ENCODE measurements around the gene ADAM15. TPM values are rescaled to one million over a fixed set of nuclear protein-coding genes. Genes with fewer than 3 reads are reported as not detected.

The ADAM15 gene
- total and polyA plus RNA-seq, 2 experiments from 2014 or later = 19.5 to 25.2 TPM

DNA sequence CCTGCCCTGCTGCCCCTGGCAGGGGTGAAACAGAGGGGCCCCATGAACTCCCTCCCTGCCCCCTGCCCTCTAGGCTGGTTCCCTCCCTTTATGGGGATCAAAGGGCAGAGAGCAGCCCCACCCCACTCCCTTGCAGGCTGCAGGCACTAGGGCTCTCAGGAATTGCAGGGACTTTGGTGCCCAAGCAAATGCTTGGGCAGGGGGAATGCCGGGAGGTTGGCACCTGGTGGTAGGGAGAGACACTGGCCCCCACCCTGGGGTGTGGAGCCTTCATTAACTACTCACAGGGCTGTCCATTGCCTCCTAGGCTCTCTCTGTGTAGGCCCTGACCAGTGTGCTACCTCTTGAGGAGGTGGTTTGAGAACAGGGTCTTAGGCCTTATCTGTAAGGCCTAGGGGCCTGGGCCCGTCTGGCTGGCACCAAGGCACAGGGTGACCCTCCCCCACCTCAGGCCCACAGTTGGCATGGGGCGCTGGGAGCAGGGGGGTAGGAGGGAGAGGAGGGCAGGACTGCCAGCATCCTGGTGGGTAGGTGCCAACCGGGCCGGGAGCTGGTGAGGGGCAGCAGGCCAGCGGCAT, 43.8 kb upstream of the ADAM15 start:
- TF ChIP-seq, protein P1, sequence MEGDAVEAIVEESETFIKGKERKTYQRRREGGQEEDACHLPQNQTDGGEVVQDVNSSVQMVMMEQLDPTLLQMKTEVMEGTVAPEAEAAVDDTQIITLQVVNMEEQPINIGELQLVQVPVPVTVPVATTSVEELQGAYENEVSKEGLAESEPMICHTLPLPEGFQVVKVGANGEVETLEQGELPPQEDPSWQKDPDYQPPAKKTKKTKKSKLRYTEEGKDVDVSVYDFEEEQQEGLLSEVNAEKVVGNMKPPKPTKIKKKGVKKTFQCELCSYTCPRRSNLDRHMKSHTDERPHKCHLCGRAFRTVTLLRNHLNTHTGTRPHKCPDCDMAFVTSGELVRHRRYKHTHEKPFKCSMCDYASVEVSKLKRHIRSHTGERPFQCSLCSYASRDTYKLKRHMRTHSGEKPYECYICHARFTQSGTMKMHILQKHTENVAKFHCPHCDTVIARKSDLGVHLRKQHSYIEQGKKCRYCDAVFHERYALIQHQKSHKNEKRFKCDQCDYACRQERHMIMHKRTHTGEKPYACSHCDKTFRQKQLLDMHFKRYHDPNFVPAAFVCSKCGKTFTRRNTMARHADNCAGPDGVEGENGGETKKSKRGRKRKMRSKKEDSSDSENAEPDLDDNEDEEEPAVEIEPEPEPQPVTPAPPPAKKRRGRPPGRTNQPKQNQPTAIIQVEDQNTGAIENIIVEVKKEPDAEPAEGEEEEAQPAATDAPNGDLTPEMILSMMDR (IDR thresholded peaks at IDR 0.05; ENCODE audit: low read depth, low read length) = no peak
- Histone ChIP-seq H3K4me3 (no peak overlapping the region), H3K36me3 (no peaks in the 10 kb centered on the region), H3K27me3 (no peaks in the 10 kb centered on the region), H3K4me1 (ENCODE audit: low read depth) (no peaks in the 10 kb centered on the region), H3K9me3 (ENCODE audit: low read depth) (no peaks in the 10 kb centered on the region), H3K27ac (no peak overlapping the region)
- DNase-seq (ENCODE audit: low read depth in 1 of 2, low spot score in 1 of 2) = no peak

DNA sequence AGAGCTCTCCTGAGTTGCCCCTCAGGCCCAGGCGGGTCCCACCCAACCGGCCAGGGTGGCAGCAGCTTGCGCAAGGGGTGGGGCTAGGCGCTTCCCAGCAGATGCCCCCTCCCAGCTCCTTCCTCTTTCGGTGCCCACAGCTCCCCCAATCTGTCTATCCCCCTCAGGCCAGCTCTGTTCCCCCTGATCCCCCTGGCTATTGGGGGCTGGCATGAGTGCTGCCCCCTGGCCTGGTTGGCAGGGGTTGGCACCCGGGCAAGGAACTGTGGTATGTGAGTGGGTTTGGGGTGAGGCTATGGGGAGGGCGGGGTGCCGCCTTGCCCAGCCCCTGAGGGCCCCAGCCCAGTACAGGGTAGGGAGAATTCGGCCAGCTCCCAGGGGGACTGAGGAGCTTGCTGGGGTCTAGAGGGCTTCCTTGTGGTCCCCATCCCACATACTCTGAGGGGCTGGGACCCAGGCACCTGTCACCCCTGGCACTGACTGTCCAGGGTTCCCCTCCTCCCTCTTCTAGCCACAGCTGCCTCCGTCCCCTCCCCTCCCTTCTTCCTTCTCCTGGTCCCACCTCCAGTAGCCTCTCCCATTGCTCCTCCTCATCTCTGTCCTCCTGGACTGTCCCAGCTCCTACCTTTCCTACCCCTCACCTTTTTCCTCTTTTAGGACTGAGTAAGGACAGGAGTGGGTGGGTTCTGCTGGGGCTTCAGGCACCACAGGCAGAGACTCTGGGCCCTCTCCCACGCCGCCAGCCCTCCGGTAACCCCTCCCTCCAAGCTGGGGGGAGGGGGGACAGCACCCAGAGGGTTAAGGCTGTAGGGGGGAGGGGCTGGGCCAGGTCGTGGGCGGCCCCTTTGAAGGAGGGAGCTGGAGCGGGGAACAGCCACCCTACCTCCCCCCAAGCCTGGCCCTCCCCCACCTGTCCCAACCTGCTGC, 42.8 kb upstream of the ADAM15 start:
- H3K4me3 ChIP-seq = no peak overlapping the region
- H3K4me1 ChIP-seq (ENCODE audit: low read depth) = no peaks in the 10 kb centered on the region
- no peaks in the 10 kb centered on the region for H3K27me3 ChIP-seq
- no peak overlapping the region for H3K27ac ChIP-seq
- DNase-seq (ENCODE audit: low read depth in 1 of 2, low spot score in 1 of 2) = no peak
- H3K36me3 ChIP-seq = no peaks in the 10 kb centered on the region
- H3K9me3 ChIP-seq (ENCODE audit: low read depth) = no peaks in the 10 kb centered on the region
- TF ChIP-seq, protein P1 (IDR thresholded peaks at IDR 0.05; ENCODE audit: low read depth, low read length) = no peak

DNA sequence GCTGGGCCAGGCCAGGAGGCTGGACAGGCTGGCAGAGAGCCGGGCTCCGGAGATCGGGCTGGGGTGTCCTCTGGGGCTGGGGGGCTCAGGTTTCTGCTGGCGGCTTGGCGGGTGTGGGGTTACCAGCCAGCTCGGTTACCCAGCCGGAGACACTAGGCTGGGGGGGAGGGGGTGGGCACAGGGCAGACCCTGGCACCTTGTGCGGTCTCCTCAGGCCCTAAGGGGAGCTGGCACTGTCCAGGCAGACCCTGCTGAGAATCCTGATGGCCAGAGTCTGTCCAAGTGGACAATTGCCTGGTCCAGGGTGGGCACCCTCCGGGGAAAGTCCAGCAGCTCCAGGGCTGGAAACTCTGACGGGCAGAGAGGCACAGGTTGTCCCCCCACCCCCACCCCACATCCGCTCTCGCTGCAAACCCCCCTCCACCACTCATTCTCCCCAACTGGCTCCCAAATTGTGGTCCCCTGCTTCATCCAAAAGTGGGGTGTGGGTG, 41.9 kb upstream of the ADAM15 start:
- TF ChIP-seq, protein P1 (IDR thresholded peaks at IDR 0.05; ENCODE audit: low read depth, low read length) = no peak
- no peaks in the 10 kb centered on the region for H3K27me3 ChIP-seq
- DNase-seq (ENCODE audit: low read depth in 1 of 2, low spot score in 1 of 2) = no peak
- no peak overlapping the region for H3K27ac ChIP-seq
- H3K4me1 ChIP-seq (ENCODE audit: low read depth) = no peaks in the 10 kb centered on the region
- H3K9me3 ChIP-seq (ENCODE audit: low read depth) = no peaks in the 10 kb centered on the region
- no peaks in the 10 kb centered on the region for H3K36me3 ChIP-seq
- no peak overlapping the region for H3K4me3 ChIP-seq

DNA sequence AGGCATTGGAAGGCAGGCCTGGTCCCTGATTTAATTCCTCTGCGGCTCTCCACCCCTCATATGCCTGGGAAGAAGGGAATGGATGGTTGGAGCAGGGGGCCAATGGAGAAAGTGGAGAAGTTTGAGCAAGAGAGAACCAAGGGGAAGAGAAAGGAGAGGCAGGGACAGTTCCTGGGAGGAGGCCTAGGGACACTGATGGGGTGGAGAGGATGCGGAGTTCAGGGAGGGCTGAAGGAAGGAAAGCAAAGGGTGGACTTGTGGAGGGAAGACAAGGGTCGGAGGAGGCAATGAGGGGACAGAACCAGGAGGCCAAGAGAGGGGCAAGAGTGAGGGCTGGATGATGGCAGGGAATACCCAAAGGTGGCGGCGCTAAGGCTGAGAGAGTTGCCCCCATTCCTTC, 41.4 kb upstream of the ADAM15 start:
- no peaks in the 10 kb centered on the region for H3K9me3 ChIP-seq (ENCODE audit: low read depth)
- H3K27ac ChIP-seq = no peak overlapping the region
- H3K4me3 ChIP-seq = no peak overlapping the region
- TF ChIP-seq, protein P1 (IDR thresholded peaks at IDR 0.05; ENCODE audit: low read depth, low read length) = no peak
- DNase-seq (ENCODE audit: low read depth in 1 of 2, low spot score in 1 of 2) = no peak
- H3K36me3 ChIP-seq = no peaks in the 10 kb centered on the region
- no peaks in the 10 kb centered on the region for H3K27me3 ChIP-seq
- no peaks in the 10 kb centered on the region for H3K4me1 ChIP-seq (ENCODE audit: low read depth)

DNA sequence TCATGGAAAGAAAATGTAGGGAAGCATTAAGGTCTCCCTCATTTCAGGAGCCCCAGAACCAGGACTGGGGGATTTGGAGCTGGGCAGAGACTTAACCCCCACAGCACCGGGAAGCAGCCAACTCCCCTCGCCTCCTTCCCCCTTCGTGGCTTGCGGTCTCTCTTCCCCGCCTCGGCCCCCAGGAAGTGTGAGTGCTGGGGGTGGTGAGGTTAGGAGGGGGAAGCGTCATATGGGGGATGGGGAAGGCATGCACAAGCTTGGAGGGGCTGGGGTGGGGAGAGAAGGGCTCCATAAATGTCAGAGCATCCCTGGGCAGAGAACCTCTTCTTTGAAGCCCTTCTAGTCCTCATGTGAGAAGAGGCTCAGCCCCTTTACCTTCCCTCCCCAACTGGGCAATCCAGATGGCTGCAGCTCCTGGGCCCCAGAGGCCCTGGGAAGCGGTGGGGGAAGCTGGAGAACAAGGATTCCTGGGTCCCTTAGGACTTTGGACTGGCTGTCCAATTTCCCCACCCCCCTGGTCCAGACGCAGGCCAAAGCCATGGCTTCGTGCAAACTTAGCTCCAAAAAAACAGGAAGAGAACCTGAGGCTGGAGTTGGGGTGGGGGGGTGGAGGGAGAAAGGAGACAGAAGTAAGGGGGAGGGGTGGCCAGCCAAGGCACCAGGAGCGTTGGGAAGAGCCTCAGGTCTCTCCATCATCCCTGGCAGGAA, 40.8 kb upstream of the ADAM15 start:
- no peak overlapping the region for H3K27ac ChIP-seq
- H3K36me3 ChIP-seq = no peaks in the 10 kb centered on the region
- no peaks in the 10 kb centered on the region for H3K4me1 ChIP-seq (ENCODE audit: low read depth)
- DNase-seq (ENCODE audit: low read depth in 1 of 2, low spot score in 1 of 2) = no peak
- TF ChIP-seq, protein P1 (IDR thresholded peaks at IDR 0.05; ENCODE audit: low read depth, low read length) = no peak
- no peak overlapping the region for H3K4me3 ChIP-seq
- H3K27me3 ChIP-seq = no peaks in the 10 kb centered on the region
- no peaks in the 10 kb centered on the region for H3K9me3 ChIP-seq (ENCODE audit: low read depth)

Data from cardiac muscle cell (in vitro differentiated cells and primary cell).